Liver (tissue), 9 donors: ENCODE results near the gene SSR3. TPM values are rescaled to one million over a fixed set of nuclear protein-coding genes. Genes with fewer than 3 reads are reported as not detected.

Experiments used
- DNase-seq: peaks from one replicate; pipeline ENCODE4 v3.0.0-alpha.2; 2017; ENCODE audit warnings: low spot score
- H3K27ac ChIP-seq, 2 donors: one replicate each; pipeline ENCODE4 v1.7.0; 2013; ENCODE audit warnings: inconsistent platforms in 2 of 2, low read length in 2 of 2, control low read depth in 1 of 2, low read depth in 1 of 2, mild to moderate bottlenecking in 1 of 2
- H3K27me3 ChIP-seq, 4 donors: one replicate each; pipeline versions ENCODE4 v1.6.1 to v1.7.0; 2013; ENCODE audit warnings: low read length in 3 of 4, inconsistent platforms in 1 of 4, mild to moderate bottlenecking in 1 of 4, moderate library complexity in 1 of 4; ENCODE audit not compliant: control insufficient read depth in 4 of 4, insufficient read depth in 4 of 4
- H3K36me3 ChIP-seq, 4 donors: one replicate each; pipeline versions ENCODE4 v1.6.1 to v1.7.0; 2013; ENCODE audit warnings: low read length in 3 of 4, mild to moderate bottlenecking in 3 of 4, low read depth in 1 of 4, moderate library complexity in 1 of 4; ENCODE audit not compliant: control insufficient read depth in 4 of 4, insufficient read depth in 3 of 4
- H3K4me1 ChIP-seq, 4 donors: one replicate each; pipeline versions ENCODE4 v1.6.1 to v1.7.0; 2013; ENCODE audit warnings: low read length in 3 of 4, mild to moderate bottlenecking in 3 of 4, moderate library complexity in 1 of 4; ENCODE audit not compliant: control insufficient read depth in 4 of 4, insufficient read depth in 4 of 4
- H3K4me3 ChIP-seq, 3 donors: one replicate each; pipeline versions ENCODE4 v1.6.1 to v1.7.0; 2013; ENCODE audit warnings: low read length in 3 of 3, control low read depth in 1 of 3, low read depth in 1 of 3, mild to moderate bottlenecking in 1 of 3
- H3K9ac ChIP-seq, 2 donors: one replicate each; pipeline ENCODE4 v1.7.0; 2013; ENCODE audit warnings: low read length in 2 of 2, mild to moderate bottlenecking in 2 of 2, moderate library complexity in 2 of 2, control low read depth in 1 of 2, low read depth in 1 of 2
- H3K9me3 ChIP-seq, 4 donors: one replicate each; pipeline versions ENCODE4 v1.6.1 to v1.7.0; 2013; ENCODE audit warnings: low read length in 3 of 4; ENCODE audit not compliant: control insufficient read depth in 4 of 4
- ATF3 ChIP-seq: IDR thresholded peaks from 2 replicates; pipeline ENCODE4 v1.6.1; 2016; ENCODE audit warnings: antibody characterized with exemption
- CTCF ChIP-seq: fragments of 150-350 bp; IDR thresholded peaks from 2 replicates; pipeline ENCODE4 v1.5.1; 2017; ENCODE audit warnings: improper control_type of control experiment, low read depth, low read length; ENCODE audit not compliant: missing input control
- EGR1 ChIP-seq, 2 donors: IDR thresholded peaks; 2 replicates each; pipeline ENCODE4 v1.6.1; 2016 to 2018; ENCODE audit warnings: antibody characterized with exemption in 2 of 2, low read depth in 2 of 2
- FOXA1 ChIP-seq: IDR thresholded peaks from 2 replicates; pipeline ENCODE4 v1.6.1; 2016; ENCODE audit warnings: antibody characterized with exemption
- FOXA2 ChIP-seq: IDR thresholded peaks from 2 replicates; pipeline ENCODE4 v1.6.1; 2016; ENCODE audit warnings: antibody characterized with exemption
- GABPA ChIP-seq, 2 donors: IDR thresholded peaks in 1 of 2; conservative IDR thresholded peaks in 1 of 2; 2 replicates each; pipeline ENCODE4 v1.6.1; 2016; ENCODE audit warnings: antibody characterized with exemption in 2 of 2, mild to moderate bottlenecking in 1 of 2, moderate library complexity in 1 of 2
- HNF4A ChIP-seq, 2 donors: conservative IDR thresholded peaks; 2 replicates each; pipeline ENCODE4 v1.6.1; 2016; ENCODE audit warnings: antibody characterized with exemption in 2 of 2, mild to moderate bottlenecking in 2 of 2
- HNF4G ChIP-seq: IDR thresholded peaks from 2 replicates; pipeline ENCODE4 v1.6.1; 2016; ENCODE audit warnings: antibody characterized with exemption
- JUND ChIP-seq, 2 donors: IDR thresholded peaks; 2 replicates each; pipeline ENCODE4 v1.6.1; 2016; ENCODE audit warnings: antibody characterized with exemption in 2 of 2
- NR2F2 ChIP-seq: IDR thresholded peaks from 2 replicates; pipeline ENCODE4 v1.6.1; 2016; ENCODE audit warnings: antibody characterized with exemption
- RAD21 ChIP-seq, 2 donors: IDR thresholded peaks; 2 replicates each; pipeline ENCODE4 v1.6.1; 2016; ENCODE audit warnings: antibody characterized with exemption in 2 of 2, mild to moderate bottlenecking in 2 of 2
- RXRA ChIP-seq, 2 donors: IDR thresholded peaks; 2 replicates each; pipeline ENCODE4 v1.6.1; 2017 to 2018; ENCODE audit warnings: antibody characterized with exemption in 2 of 2, mild to moderate bottlenecking in 1 of 2
- SP1 ChIP-seq: IDR thresholded peaks from 2 replicates; pipeline ENCODE4 v1.6.1; 2018; ENCODE audit warnings: antibody characterized with exemption, mild to moderate bottlenecking
- TAF1 ChIP-seq: conservative IDR thresholded peaks from 2 replicates; pipeline ENCODE4 v1.6.1; 2016; ENCODE audit warnings: antibody characterized with exemption, mild to moderate bottlenecking
- YY1 ChIP-seq: IDR thresholded peaks from 2 replicates; pipeline ENCODE4 v1.6.1; 2016; ENCODE audit warnings: antibody characterized with exemption, mild to moderate bottlenecking
- ZBTB33 ChIP-seq: IDR thresholded peaks from 2 replicates; pipeline ENCODE4 v1.6.1; 2016; ENCODE audit warnings: antibody characterized with exemption
- polyA plus RNA-seq, 2 donors: library from polyadenylated mRNA; stranded (reverse) in 1 of 2; unstranded in 1 of 2; fragments of 200-250 nt in 1 of 2; fragments of >200 nt in 1 of 2; fragmentation: Nextera tagmentation in 1 of 2; extraction: Ambion mirVana in 1 of 2; gene quantifications; one replicate each; pipeline versions ENCODE4 v1.2.1 to v1.2.3, GENCODE V29; 2013 to 2015
- total RNA-seq, 2 donors: library from RNA; depleted of rRNA; stranded (reverse); fragments of >200 nt; gene quantifications; one replicate each; pipeline ENCODE4 v1.2.3, GENCODE V29; 2014
- TF ChIP-seq, protein P1 (sequence below): IDR thresholded peaks from 2 replicates; pipeline ENCODE4 v1.6.1; 2016; ENCODE audit warnings: antibody characterized with exemption
- TF ChIP-seq, protein P2 (sequence below): IDR thresholded peaks from 2 replicates; pipeline ENCODE4 v1.6.1; 2016; ENCODE audit warnings: antibody characterized with exemption, mild to moderate bottlenecking
- donor health status: healthy.
- donor health status: healthy.
- donor health status: healthy.
- donor health status: healthy.
- donor health status: healthy.

The SSR3 gene
- total and polyA plus RNA-seq, 4 donors: 63.7 to 168 (median 115) TPM

DNA sequence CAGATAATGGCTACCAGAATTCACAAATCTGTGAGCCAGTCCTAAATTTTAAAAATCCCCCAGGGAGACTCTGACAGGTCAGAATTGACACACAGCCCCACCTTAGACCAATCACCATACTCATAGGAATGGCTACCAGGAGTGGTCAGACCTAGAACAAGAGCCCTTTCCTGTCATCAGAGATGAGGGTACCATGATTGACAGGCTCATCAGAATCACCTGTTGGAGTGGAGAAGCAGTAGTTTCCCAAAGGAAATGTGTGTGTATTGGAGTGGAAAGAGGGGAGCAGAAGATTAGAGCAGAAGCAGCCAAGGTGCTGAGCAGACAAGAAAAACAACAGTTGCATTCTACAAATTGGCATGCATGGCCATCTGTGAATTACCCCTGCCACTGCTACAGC is 27.0 kb upstream of the SSR3 start:
- no peak overlapping the region for H3K4me3 ChIP-seq
- TF ChIP-seq SP1 (no peak), CTCF (no peak), RAD21 (IDR thresholded peaks at IDR 0.05) (no peak), TAF1 (no peak), ATF3 (no peak), ZBTB33 (no peak), HNF4A (conservative IDR thresholded peaks at IDR 0.05) (no peak), FOXA1 (no peak), RXRA (IDR thresholded peaks at IDR 0.05) (no peak), HNF4G (no peak), YY1 (no peak), JUND (IDR thresholded peaks at IDR 0.05) (no peak), EGR1 (IDR thresholded peaks at IDR 0.05; ENCODE audit: low read depth in 2 of 2) (no peak), NR2F2 (no peak), FOXA2 (no peak), GABPA (IDR thresholded peaks at IDR 0.05 in 1 of 2, conservative IDR thresholded peaks at IDR 0.05 in 1 of 2) (no peak)
- TF ChIP-seq, protein P1, sequence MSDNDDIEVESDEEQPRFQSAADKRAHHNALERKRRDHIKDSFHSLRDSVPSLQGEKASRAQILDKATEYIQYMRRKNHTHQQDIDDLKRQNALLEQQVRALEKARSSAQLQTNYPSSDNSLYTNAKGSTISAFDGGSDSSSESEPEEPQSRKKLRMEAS: no peak
- TF ChIP-seq, protein P2, sequence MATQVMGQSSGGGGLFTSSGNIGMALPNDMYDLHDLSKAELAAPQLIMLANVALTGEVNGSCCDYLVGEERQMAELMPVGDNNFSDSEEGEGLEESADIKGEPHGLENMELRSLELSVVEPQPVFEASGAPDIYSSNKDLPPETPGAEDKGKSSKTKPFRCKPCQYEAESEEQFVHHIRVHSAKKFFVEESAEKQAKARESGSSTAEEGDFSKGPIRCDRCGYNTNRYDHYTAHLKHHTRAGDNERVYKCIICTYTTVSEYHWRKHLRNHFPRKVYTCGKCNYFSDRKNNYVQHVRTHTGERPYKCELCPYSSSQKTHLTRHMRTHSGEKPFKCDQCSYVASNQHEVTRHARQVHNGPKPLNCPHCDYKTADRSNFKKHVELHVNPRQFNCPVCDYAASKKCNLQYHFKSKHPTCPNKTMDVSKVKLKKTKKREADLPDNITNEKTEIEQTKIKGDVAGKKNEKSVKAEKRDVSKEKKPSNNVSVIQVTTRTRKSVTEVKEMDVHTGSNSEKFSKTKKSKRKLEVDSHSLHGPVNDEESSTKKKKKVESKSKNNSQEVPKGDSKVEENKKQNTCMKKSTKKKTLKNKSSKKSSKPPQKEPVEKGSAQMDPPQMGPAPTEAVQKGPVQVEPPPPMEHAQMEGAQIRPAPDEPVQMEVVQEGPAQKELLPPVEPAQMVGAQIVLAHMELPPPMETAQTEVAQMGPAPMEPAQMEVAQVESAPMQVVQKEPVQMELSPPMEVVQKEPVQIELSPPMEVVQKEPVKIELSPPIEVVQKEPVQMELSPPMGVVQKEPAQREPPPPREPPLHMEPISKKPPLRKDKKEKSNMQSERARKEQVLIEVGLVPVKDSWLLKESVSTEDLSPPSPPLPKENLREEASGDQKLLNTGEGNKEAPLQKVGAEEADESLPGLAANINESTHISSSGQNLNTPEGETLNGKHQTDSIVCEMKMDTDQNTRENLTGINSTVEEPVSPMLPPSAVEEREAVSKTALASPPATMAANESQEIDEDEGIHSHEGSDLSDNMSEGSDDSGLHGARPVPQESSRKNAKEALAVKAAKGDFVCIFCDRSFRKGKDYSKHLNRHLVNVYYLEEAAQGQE: no peak

More for the DNA sequence above, 27.0 kb upstream of the SSR3 start:
- Histone ChIP-seq H3K27me3 (no peaks in the 10 kb centered on the region), H3K9me3 (no peaks in the 10 kb centered on the region), H3K4me1 (peaks cover 0 to 4% (median 0%) of the 10 kb centered on the region in 4 donors), H3K27ac (no peak overlapping the region), H3K36me3 (no peaks in the 10 kb centered on the region), H3K9ac (no peak overlapping the region)
- DNase-seq: no peak
